ENCODE data around the gene TM4SF5.

The TM4SF5 gene

GRCh38 chr17:4747847-4748246, 23.8 kb upstream of the TM4SF5 start:
- DNase-seq (ENCODE audit: low spot score): no peak

- DNase-seq (ENCODE audit: low spot score): no peak
These were observed 23.0 kb upstream of the TM4SF5 start for GRCh38 chr17:4748686-4749085.

GRCh38 chr17:4750606-4751005, 21.1 kb upstream of the TM4SF5 start:
- DNase-seq (ENCODE audit: low spot score): no peak

GRCh38 chr17:4751932-4752331, 19.8 kb upstream of the TM4SF5 start:
- DNase-seq (ENCODE audit: low spot score): no peak

GRCh38 chr17:4753392-4753791, 18.3 kb upstream of the TM4SF5 start:
- no peak for DNase-seq (ENCODE audit: low spot score)

GRCh38 chr17:4759776-4760236, 11.9 kb upstream of the TM4SF5 start:
- no peak for DNase-seq (ENCODE audit: low spot score)

- no peak for DNase-seq (ENCODE audit: low spot score)
These were observed 7.1 kb upstream of the TM4SF5 start for GRCh38 chr17:4764595-4764994.

GRCh38 chr17:4766201-4766600, 5.5 kb upstream of the TM4SF5 start:
- no peak for DNase-seq (ENCODE audit: low spot score)

GRCh38 chr17:4766723-4767122, 5.0 kb upstream of the TM4SF5 start:
- no peak for DNase-seq (ENCODE audit: low spot score)

GRCh38 chr17:4768298-4768697, 3.4 kb upstream of the TM4SF5 start:
- DNase-seq (ENCODE audit: low spot score): no peak

GRCh38 chr17:4769628-4770027, 2.1 kb upstream of the TM4SF5 start:
- no peak for DNase-seq (ENCODE audit: low spot score)

GRCh38 chr17:4772235-4772613, 538 bp downstream of the TM4SF5 start:
- DNase-seq (ENCODE audit: low spot score): no peak

GRCh38 chr17:4777969-4778760, 6.5 kb downstream of the TM4SF5 start:
- DNase-seq (ENCODE audit: low spot score): no peak

- DNase-seq (ENCODE audit: low spot score): no peak
These were observed 8.8 kb downstream of the TM4SF5 start for GRCh38 chr17:4780325-4780955.

- DNase-seq (ENCODE audit: low spot score): no peak
These were observed 11.0 kb downstream of the TM4SF5 start for GRCh38 chr17:4782652-4783051.

- no peak for DNase-seq (ENCODE audit: low spot score)
These were observed 13.8 kb downstream of the TM4SF5 start for GRCh38 chr17:4785311-4786105.

- no peak for DNase-seq (ENCODE audit: low spot score)
These were observed 14.4 kb downstream of the TM4SF5 start, which contains the start of gene VMO1 for GRCh38 chr17:4786106-4786511. TSS of gene VMO1 (minus strand) at chr17:4786364. CDS start at chr17:4786352, 12 bp downstream.

GRCh38 chr17:4786516-4786915, 14.8 kb downstream of the TM4SF5 start:
- DNase-seq (ENCODE audit: low spot score): no peak

- DNase-seq (ENCODE audit: low spot score): no peak
These were observed 16.6 kb downstream of the TM4SF5 start for GRCh38 chr17:4788159-4788806.

GRCh38 chr17:4788807-4789700, 17.4 kb downstream of the TM4SF5 start, which contains the start of gene GLTPD2:
TSS of gene GLTPD2 (plus strand) at chr17:4788964. CDS start at chr17:4789012, 48 bp downstream.
- no peak for DNase-seq (ENCODE audit: low spot score)

GRCh38 chr17:4789701-4789950, 17.9 kb downstream of the TM4SF5 start:
- DNase-seq (ENCODE audit: low spot score): no peak

Data from AG08396 (cell line).